WTC11 (cell line): Measurements from ENCODE around the gene HEY2. TPM values are rescaled to one million over a fixed set of nuclear protein-coding genes. Genes with fewer than 3 reads are reported as not detected.

Experiments
- ATAC-seq: fragments of 200-7000 bp; cut with Tn5 transposase; 2 replicates; pipeline ENCODE4 v1.10.0; 2021; ENCODE audit warnings: mild to moderate bottlenecking, moderate library complexity
- CTCF ChIA-PET: fragments of 300-600 bp; sonication (Branson Sonifier 250); formaldehyde crosslinking; loops from one replicate; lab custom pipeline; 2021; ENCODE audit warnings: antibody characterized with exemption; lab: Charles Lee
- POLR2A ChIA-PET: fragments of 350-600 bp; sonication (Branson Sonifier 250); formaldehyde crosslinking; loops from one replicate; lab custom pipeline; 2021; ENCODE audit warnings: antibody characterized with exemption; lab: Charles Lee
- DNase-seq: peaks from one replicate; pipeline ENCODE4 v3.0.0; 2021; ENCODE audit warnings: low spot score
- H3K27ac Mint-ChIP-seq: 2 replicates; pipeline ENCODE4 v1.8.0; 2021; ENCODE audit warnings: mixed read lengths
- H3K27me3 Mint-ChIP-seq: 2 replicates; pipeline ENCODE4 v1.8.0; 2021; ENCODE audit warnings: low read depth, mild to moderate bottlenecking, moderate library complexity, mixed read lengths
- H3K36me3 Mint-ChIP-seq: 2 replicates; pipeline ENCODE4 v1.8.0; 2021; ENCODE audit warnings: mixed read lengths
- H3K4me1 Mint-ChIP-seq: 2 replicates; pipeline ENCODE4 v1.8.0; 2022; ENCODE audit warnings: mixed read lengths
- H3K4me3 Mint-ChIP-seq: 2 replicates; pipeline ENCODE4 v1.8.0; 2021; ENCODE audit warnings: mild to moderate bottlenecking, moderate library complexity, mixed read lengths
- H3K9me3 Mint-ChIP-seq: 2 replicates; pipeline ENCODE4 v1.8.0; 2021; ENCODE audit warnings: mixed read lengths
- ATF2 ChIP-seq: sonication (generic); formaldehyde crosslinking; IDR thresholded peaks from 2 replicates; pipeline ENCODE4 v1.8.1; 2022; ENCODE audit warnings: low read depth, missing genetic modification reagents, borderline replicate concordance
- CTCF ChIP-seq: fragments of 200-600 bp; IDR thresholded peaks from 2 replicates; pipeline ENCODE4 v1.8.0; 2022; ENCODE audit warnings: antibody characterized with exemption
- E2F1 ChIP-seq: sonication (generic); formaldehyde crosslinking; IDR thresholded peaks from 2 replicates; pipeline ENCODE4 v1.8.0; 2022; ENCODE audit warnings: mild to moderate bottlenecking, missing genetic modification reagents
- ELF4 ChIP-seq: sonication (generic); formaldehyde crosslinking; IDR thresholded peaks from 2 replicates; pipeline ENCODE4 v1.8.1; 2022; ENCODE audit warnings: low read depth, mild to moderate bottlenecking, moderate library complexity, missing genetic modification reagents
- HMGXB4 ChIP-seq: sonication (generic); formaldehyde crosslinking; IDR thresholded peaks from 2 replicates; pipeline ENCODE4 v1.8.1; 2023; ENCODE audit warnings: mild to moderate bottlenecking, moderate library complexity, missing genetic modification reagents
- IRF1 ChIP-seq: sonication (generic); formaldehyde crosslinking; IDR thresholded peaks from 2 replicates; pipeline ENCODE4 v1.8.0; 2023; ENCODE audit warnings: missing genetic modification reagents
- KAT7 ChIP-seq: sonication (generic); formaldehyde crosslinking; IDR thresholded peaks from 2 replicates; pipeline ENCODE4 v1.8.1; 2023; ENCODE audit warnings: missing genetic modification reagents, mild to moderate bottlenecking, borderline replicate concordance
- NFYB ChIP-seq: sonication (generic); formaldehyde crosslinking; conservative IDR thresholded peaks from 2 replicates; pipeline ENCODE4 v1.8.0; 2022; ENCODE audit warnings: low read depth, missing genetic modification reagents
- SOX15 ChIP-seq: fragments of 250-450 bp; sonication (Bioruptor Pico); IDR thresholded peaks from 2 replicates; pipeline ENCODE4 v1.9.0; 2021; ENCODE audit warnings: mild to moderate bottlenecking
- USF1 ChIP-seq: sonication (generic); formaldehyde crosslinking; IDR thresholded peaks from 2 replicates; pipeline ENCODE4 v1.8.0; 2022; ENCODE audit warnings: mild to moderate bottlenecking, missing genetic modification reagents
- USF2 ChIP-seq: sonication (generic); formaldehyde crosslinking; IDR thresholded peaks from 2 replicates; pipeline ENCODE4 v1.8.1; 2023; ENCODE audit warnings: mild to moderate bottlenecking, missing genetic modification reagents, moderate library complexity
- ZBTB43 ChIP-seq: sonication (generic); formaldehyde crosslinking; IDR thresholded peaks from 2 replicates; pipeline ENCODE4 v1.8.1; 2023; ENCODE audit warnings: mild to moderate bottlenecking, missing genetic modification reagents
- ZNF121 ChIP-seq: sonication (generic); formaldehyde crosslinking; IDR thresholded peaks from 2 replicates; pipeline ENCODE4 v1.8.0; 2023; ENCODE audit warnings: missing genetic modification reagents
- ZNF281 ChIP-seq: sonication (generic); formaldehyde crosslinking; IDR thresholded peaks from 2 replicates; pipeline ENCODE4 v1.8.0; 2023; ENCODE audit warnings: mild to moderate bottlenecking, missing genetic modification reagents
- ZSCAN18 ChIP-seq: fragments of 250-450 bp; sonication (Bioruptor Pico); IDR thresholded peaks from 2 replicates; pipeline ENCODE4 v2.1.2; 2022; ENCODE audit warnings: mild to moderate bottlenecking, moderate library complexity
- total RNA-seq: library from RNA; stranded (reverse); gene quantifications from 3 replicates; pipeline ENCODE4 v1.2.3, GENCODE V29; 2021

The HEY2 gene
- total RNA-seq, 1 experiment from 2014 or later, result 10.6 TPM

- TF ChIP-seq USF2 (CRISPR knock-in tag), result no peak
- no peak for TF ChIP-seq HMGXB4 (CRISPR knock-in tag)
- no peak for TF ChIP-seq SOX15
- no peak for TF ChIP-seq ZSCAN18 (CRISPR knock-in tag)
- no peak for TF ChIP-seq IRF1 (CRISPR knock-in tag)
- no peak for TF ChIP-seq ZBTB43 (CRISPR knock-in tag)
- TF ChIP-seq ATF2, result no peak
- TF ChIP-seq KAT7 (CRISPR knock-in tag), result no peak
- no peak for TF ChIP-seq USF1
- no peak for TF ChIP-seq ELF4 (CRISPR knock-in tag)
- TF ChIP-seq, all 79 proteins: peak for 0
Observed at GRCh38 chr6:125797120-125797885, 47.9 kb downstream of the HEY2 start (continued).

- CTCF ChIA-PET, result interaction anchor here (1.0 to 1.3 kb wide), 2 partner anchors 107 to 108 kb away, joined by 3 read pairs; no protein-coding TSS in a partner anchor
- TF ChIP-seq CTCF (no peak), ZNF121 (CRISPR knock-in tag) (no peak), NFYB (no peak), ZNF281 (CRISPR knock-in tag) (no peak), E2F1 (CRISPR knock-in tag) (no peak), ZSCAN18 (CRISPR knock-in tag) (no peak), USF1 (no peak)
- ATAC-seq, result no peak
- no peak for DNase-seq
- Mint-ChIP-seq H3K27me3 (no peaks in the 10 kb centered on the region), H3K4me3 (no peak overlapping the region), H3K36me3 (no peaks in the 10 kb centered on the region), H3K4me1 (peaks cover 9% of the 10 kb centered on the region), H3K9me3 (no peaks in the 10 kb centered on the region), H3K27ac (no peak overlapping the region)
- POLR2A ChIA-PET, result no interaction called here
Observed at GRCh38 chr6:125797886-125798444, 48.5 kb downstream of the HEY2 start.
